ENCODE measurements around the gene IQCH. TPM values are rescaled to one million over a fixed set of nuclear protein-coding genes. Genes with fewer than 3 reads are reported as not detected.

The IQCH gene
- total RNA-seq, 1 donor from 2014 or later: 1.4 TPM

GRCh38 chr15:67521029-67521782 is 266.6 kb downstream of the IQCH start, which contains the start of gene C15orf61:
TSS of gene C15orf61 (plus strand) at chr15:67521131. CDS start at chr15:67521249, 118 bp downstream.
- peak; percentile 89 for ATAC-seq

GRCh38 chr15:67521783-67522568 is 267.4 kb downstream of the IQCH start:
- DNase-seq (ENCODE audit: low spot score) (no peak), ATAC-seq (peak; percentile 9)

More at GRCh38 chr15:67521029-67521782, 266.6 kb downstream of the IQCH start, which contains the start of gene C15orf61:
- peak; percentile 95 for DNase-seq (ENCODE audit: low spot score)

GRCh38 chr15:67523330-67523729 is 268.7 kb downstream of the IQCH start:
- no peak for DNase-seq (ENCODE audit: low spot score)

GRCh38 chr15:67524235-67524634 is 269.6 kb downstream of the IQCH start:
- DNase-seq (ENCODE audit: low spot score): no peak
- ATAC-seq: no peak

More at GRCh38 chr15:67523330-67523729, 268.7 kb downstream of the IQCH start:
- no peak for ATAC-seq

GRCh38 chr15:67528513-67528912 is 273.9 kb downstream of the IQCH start:
- ATAC-seq: no peak
- no peak for DNase-seq (ENCODE audit: low spot score)

GRCh38 chr15:67531379-67531914 is 276.9 kb downstream of the IQCH start:
- DNase-seq (ENCODE audit: low spot score) (no peak), ATAC-seq (no peak)

GRCh38 chr15:67533873-67534272 is 279.3 kb downstream of the IQCH start:
- no peak for ATAC-seq

GRCh38 chr15:67534360-67534759 is 279.8 kb downstream of the IQCH start:
- no peak for DNase-seq (ENCODE audit: low spot score)
- no peak for ATAC-seq

More at GRCh38 chr15:67533873-67534272, 279.3 kb downstream of the IQCH start:
- no peak for DNase-seq (ENCODE audit: low spot score)

- DNase-seq (ENCODE audit: low spot score) (no peak), ATAC-seq (no peak)
These were observed 283.2 kb downstream of the IQCH start for GRCh38 chr15:67537771-67538170.

GRCh38 chr15:67542420-67543347 is 288.1 kb downstream of the IQCH start, which contains the start of gene MAP2K5:
TSS of gene MAP2K5 (plus strand) at chr15:67542703. CDS start at chr15:67543336, 633 bp downstream.
- DNase-seq (ENCODE audit: low spot score): peak; percentile 87
- peak; percentile 96 for ATAC-seq

GRCh38 chr15:67543348-67543718 is 288.7 kb downstream of the IQCH start:
- peak; percentile 39 for ATAC-seq

GRCh38 chr15:67544475-67544874 is 289.9 kb downstream of the IQCH start:
- ATAC-seq (no peak), DNase-seq (ENCODE audit: low spot score) (no peak)

More at GRCh38 chr15:67543348-67543718, 288.7 kb downstream of the IQCH start:
- DNase-seq (ENCODE audit: low spot score): peak; percentile 50

- DNase-seq (ENCODE audit: low spot score): no peak
- no peak for ATAC-seq
These were observed 291.3 kb downstream of the IQCH start for GRCh38 chr15:67545864-67546263.

GRCh38 chr15:67547064-67547463 is 292.5 kb downstream of the IQCH start:
- ATAC-seq (no peak), DNase-seq (ENCODE audit: low spot score) (no peak)

GRCh38 chr15:67547836-67548235 is 293.2 kb downstream of the IQCH start:
- no peak for ATAC-seq
- DNase-seq (ENCODE audit: low spot score): no peak

GRCh38 chr15:67548236-67548852 is 293.8 kb downstream of the IQCH start:
- no peak for DNase-seq (ENCODE audit: low spot score)
- no peak for ATAC-seq

- DNase-seq (ENCODE audit: low spot score) (no peak), ATAC-seq (no peak)
These were observed 294.5 kb downstream of the IQCH start for GRCh38 chr15:67548862-67549651.

- no peak for ATAC-seq
These were observed 295.1 kb downstream of the IQCH start for GRCh38 chr15:67549736-67550135.

GRCh38 chr15:67550522-67550921 is 295.9 kb downstream of the IQCH start:
- no peak for DNase-seq (ENCODE audit: low spot score)
- no peak for ATAC-seq

More at GRCh38 chr15:67549736-67550135, 295.1 kb downstream of the IQCH start:
- no peak for DNase-seq (ENCODE audit: low spot score)

Measured in left lobe of liver (tissue), 2 donors.